ENCODE measurements around the gene MT2A. TPM values are rescaled to one million over a fixed set of nuclear protein-coding genes. Genes with fewer than 3 reads are reported as not detected.
A peak's percentile ranks its signal among the peaks of the same experiment; 100 is the strongest.

The MT2A gene
- total and polyA plus RNA-seq, 2 of the 4 experiments (the other 2 are of a cell fraction) = 25.5 to 621 TPM

GRCh38 chr16:56601325-56601724 lies 7.1 kb upstream of the MT2A start:
- Histone ChIP-seq H3K9me1 (ENCODE audit: insufficient read depth, low read length) (peaks cover 15% of the 10 kb centered on the region), H4K8ac (ENCODE audit: low read depth in 2 of 2, low read length in 2 of 2) (no peak overlapping the region), H2AK5ac (ENCODE audit: low read depth, low read length) (peak overlapping the region; percentile 25; the same call in 1 of the 2 replicates), H3K18ac (ENCODE audit: low read depth, low read length) (no peak overlapping the region), H2BK5ac (ENCODE audit: low read depth, low read length, poor library complexity, severe bottlenecking) (no peak overlapping the region), H3K27me3 (ENCODE audit: control insufficient read depth, insufficient read depth, low read length) (no peaks in the 10 kb centered on the region), H4K20me1 (ENCODE audit: insufficient read depth, low read length) (peaks cover 4% of the 10 kb centered on the region), H3K14ac (replicated peaks; ENCODE audit: low read depth, low read length) (no peak overlapping the region), H3K9me3 (ENCODE audit: control insufficient read depth, insufficient read depth, low read length) (no peaks in the 10 kb centered on the region), H3K4me2 (ENCODE audit: low read depth, low read length) (no peak overlapping the region), H3K36me3 (ENCODE audit: control insufficient read depth, insufficient read depth, low read length) (no peaks in the 10 kb centered on the region), H3K56ac (ENCODE audit: extremely low read depth, insufficient read depth, low read length) (no peak overlapping the region), H3K9ac (ENCODE audit: low read depth, low read length) (no peak overlapping the region), H2BK15ac (ENCODE audit: low read depth, low read length) (no peak overlapping the region), H4K5ac (ENCODE audit: low read depth, low read length) (no peak overlapping the region), H3K27ac (ENCODE audit: insufficient read depth, low read length) (no peak overlapping the region), H2AFZ (replicated peaks; ENCODE audit: low read length, poor library complexity) (no peak overlapping the region), H3K4me3 (ENCODE audit: insufficient read depth, low read depth, low read length) (no peak overlapping the region), H3K4me1 (ENCODE audit: control insufficient read depth, insufficient read depth, low read length) (peaks cover 4% of the 10 kb centered on the region), H2AK9ac (replicated peaks; ENCODE audit: low read depth, low read length, poor library complexity) (no peak overlapping the region), H3K23ac (ENCODE audit: low read depth, low read length) (no peak overlapping the region), H2BK20ac (ENCODE audit: low read depth, low read length) (no peak overlapping the region), H3K79me1 (ENCODE audit: low read depth in 1 of 2, low read length in 2 of 2) (peaks cover 0 to 6% of the 10 kb centered on the region in 2 experiments; a peak in 1 of 4 replicates), H3K4ac (ENCODE audit: low read depth, low read length) (no peak overlapping the region), H4K91ac (ENCODE audit: insufficient read depth, low read depth, low read length) (no peak overlapping the region), H2BK120ac (ENCODE audit: low read depth, low read length) (0 out of 2 replicates have a peak overlapping the region, but pooled peaks have one; percentile 5)
- intact Hi-C loops (cut with micrococcal nuclease) = loop anchor here (2.0 to 10.0 kb wide), 3 partner anchors 101 to 247 kb away; no protein-coding TSS in a partner anchor
- ATAC-seq (ENCODE audit: low read depth) (no peak), DNase-seq (no peak)
- dilution Hi-C loops (cut with HindIII; ENCODE audit: low sequenced_read_pairs, unreplicated experiment) = no loop called here
- no CpG with 5 or more reads among the region's 9 CpGs for WGBS, 2 experiments (ENCODE audit: extremely low coverage in 2 of 2, insufficient read length in 1 of 2)
- TF ChIP-seq POLR2A (IDR thresholded peaks at IDR 0.05; ENCODE audit: low read depth, low read length) = no peak
- no peak for TF ChIP-seq FOS (IDR thresholded peaks at IDR 0.05; ENCODE audit: low read depth, low read length)
- no peak for TF ChIP-seq CHD1 (IDR thresholded peaks at IDR 0.05; ENCODE audit: low read depth, low read length)
- no peak for TF ChIP-seq RAD21 (IDR thresholded peaks at IDR 0.05; ENCODE audit: low read length)
- TF ChIP-seq USF2 (IDR thresholded peaks at IDR 0.05; ENCODE audit: low read depth, low read length) = no peak
- no peak for TF ChIP-seq MAZ (IDR thresholded peaks at IDR 0.05; ENCODE audit: borderline replicate concordance, low read depth, low read length)
- no peak for TF ChIP-seq RCOR1 (IDR thresholded peaks at IDR 0.05; ENCODE audit: insufficient replicate concordance, low read length)
- no peak for TF ChIP-seq MXI1 (IDR thresholded peaks at IDR 0.05; ENCODE audit: borderline replicate concordance, low read depth, low read length)
- no peak for TF ChIP-seq SMC3 (IDR thresholded peaks at IDR 0.05; ENCODE audit: low read depth, low read length)
- TF ChIP-seq CEBPB (IDR thresholded peaks at IDR 0.05; ENCODE audit: low read depth, low read length) = no peak
- TF ChIP-seq BHLHE40 (IDR thresholded peaks at IDR 0.05; ENCODE audit: low read depth, low read length) = no peak
- TF ChIP-seq NFE2L2 (IDR thresholded peaks at IDR 0.05; ENCODE audit: low read depth, low read length) = no peak
- TF ChIP-seq CTCF (conservative IDR thresholded peaks at IDR 0.05; ENCODE audit: low read depth, low read length) = no peak
- no peak for TF ChIP-seq MAFK (IDR thresholded peaks at IDR 0.05; ENCODE audit: low read depth, low read length)
- BruUV-seq (replicated peaks) = no TSS peak
- CTCF ChIA-PET = interaction anchor here (1.0 to 1.5 kb wide), 6 partner anchors 9 to 101 kb away, joined by 4 to 9 read pairs (median 4); no protein-coding TSS in a partner anchor
- POLR2A ChIA-PET (ENCODE audit: unreplicated experiment) = no interaction called here
- in situ Hi-C loops (cut with MboI; ENCODE audit: low sequenced_read_pairs) = loop anchor here (5.0 kb wide), 1 partner anchor 89 kb away; no protein-coding TSS in a partner anchor
